IgD-negative memory B cell (primary cell): Measurements from ENCODE around the gene CUBN. TPM values are rescaled to one million over a fixed set of nuclear protein-coding genes. Genes with fewer than 3 reads are reported as not detected.
A peak's percentile ranks its signal among the peaks of the same experiment; 100 is the strongest.
"Not testable (repeated sequence)": the region's sequence is repeated elsewhere in the genome, so short reads cannot be mapped to it uniquely, and the experiment has no call there.

Experiments used
- H3K27ac Mint-ChIP-seq, 3 donors: one replicate each; pipeline ENCODE4 v1.8.0; 2020 to 2022; ENCODE audit warnings: mild to moderate bottlenecking in 3 of 3, mixed read lengths in 3 of 3, moderate library complexity in 1 of 3
- H3K27me3 Mint-ChIP-seq: one replicate; pipeline ENCODE4 v1.8.0; 2021; ENCODE audit warnings: mixed read lengths
- H3K36me3 Mint-ChIP-seq: one replicate; pipeline ENCODE4 v1.8.0; 2020; ENCODE audit warnings: mild to moderate bottlenecking, mixed read lengths
- H3K4me1 Mint-ChIP-seq, 3 donors: one replicate each; pipeline ENCODE4 v1.8.0; 2020 to 2022; ENCODE audit warnings: mixed read lengths in 3 of 3, mild to moderate bottlenecking in 1 of 3
- H3K4me3 Mint-ChIP-seq, 4 donors: one replicate each; pipeline ENCODE4 v1.8.0; 2020 to 2022; ENCODE audit warnings: mild to moderate bottlenecking in 4 of 4, mixed read lengths in 4 of 4, moderate library complexity in 3 of 4
- H3K9me3 Mint-ChIP-seq, 3 donors: one replicate each; pipeline ENCODE4 v1.8.0; 2020 to 2021; ENCODE audit warnings: mixed read lengths in 3 of 3, mild to moderate bottlenecking in 1 of 3
- polyA plus RNA-seq: library from polyadenylated mRNA; unstranded; fragments of 300-500 nt; fragmentation: Illumina TruSeq; gene quantifications from one replicate; pipeline ENCODE4 v1.2.3, GENCODE V29; 2021

Gene CUBN
- polyA plus RNA-seq, 1 donor from 2014 or later = not detected

- Mint-ChIP-seq H3K9me3 (peaks cover 0 to 2% (median 0%) of the 10 kb centered on the region in 3 donors), H3K27ac (no peak overlapping the region), H3K36me3 (peaks cover 2% of the 10 kb centered on the region), H3K4me1 (no peaks in the 10 kb centered on the region), H3K4me3 (no peak overlapping the region), H3K27me3 (no peaks in the 10 kb centered on the region)
Measured at GRCh38 chr10:16843252-16843870, 286.2 kb downstream of the CUBN start.

DNA sequence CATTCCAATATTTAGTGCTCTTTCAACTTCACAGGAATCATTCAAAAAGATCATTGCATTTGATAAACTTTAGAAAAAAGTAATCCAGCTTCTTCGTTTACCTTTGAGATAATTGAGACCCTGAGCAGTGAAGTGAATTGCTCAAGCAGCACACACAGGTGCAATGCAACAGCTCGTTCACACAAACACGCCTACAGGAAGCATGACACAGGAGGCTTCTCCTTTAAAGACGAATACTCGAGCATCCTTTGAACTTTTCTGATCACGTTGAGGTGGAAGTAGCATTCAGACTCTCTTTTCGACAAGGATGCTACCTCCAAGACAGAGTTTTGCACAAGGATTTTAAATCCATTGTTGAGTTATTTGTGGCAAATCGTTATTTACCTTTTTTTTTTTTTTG lies 294.4 kb downstream of the CUBN start:
- Mint-ChIP-seq H3K27ac (peak overlapping the region in 1 of 3 donors; percentile 83), H3K9me3 (peaks cover 0 to 2% (median 0%) of the 10 kb centered on the region in 3 donors), H3K4me3 (peak overlapping the region in 1 of 4 donors; percentile 74), H3K4me1 (no peaks in the 10 kb centered on the region), H3K36me3 (peaks cover under 1% of the 10 kb centered on the region), H3K27me3 (peaks cover 4% of the 10 kb centered on the region)

DNA sequence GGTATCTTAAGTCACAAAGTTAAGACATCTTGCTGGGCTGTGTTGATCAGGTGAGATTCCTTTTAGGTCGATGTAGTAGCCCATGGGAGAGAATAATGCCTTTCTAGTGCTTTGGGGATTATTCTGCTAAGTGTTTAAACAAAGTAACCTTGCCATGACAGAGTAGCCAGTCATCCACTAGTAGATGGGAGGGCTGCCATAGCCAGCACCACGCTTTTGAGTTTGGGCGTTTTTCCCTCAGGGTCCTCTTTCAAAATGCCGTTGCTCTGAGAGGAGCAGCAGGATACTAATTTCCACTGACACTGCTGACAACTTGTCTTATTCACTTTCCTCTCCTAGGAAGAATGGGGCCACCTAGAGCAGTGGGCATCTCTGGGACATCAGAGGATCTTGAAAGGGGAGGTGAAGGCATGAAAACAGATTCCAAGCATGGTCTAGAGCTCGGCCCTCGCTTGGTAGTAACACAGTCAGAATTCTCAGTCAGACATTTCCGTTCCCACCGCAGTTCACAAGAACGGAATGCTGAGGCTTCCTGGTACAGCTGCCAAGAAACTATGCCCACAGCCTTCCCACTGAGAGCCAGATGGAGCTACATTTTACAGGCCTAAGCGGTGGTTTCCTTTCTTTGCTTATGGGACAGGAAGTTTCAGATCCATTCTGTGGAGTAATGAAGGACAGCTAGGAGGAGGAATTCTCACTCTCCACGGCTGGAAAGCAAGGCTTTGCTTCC lies 297.1 kb downstream of the CUBN start:
- Mint-ChIP-seq H3K27ac (no peak overlapping the region), H3K4me1 (peaks cover 0 to 4% (median 3%) of the 10 kb centered on the region in 3 donors), H3K9me3 (no peaks in the 10 kb centered on the region), H3K36me3 (no peaks in the 10 kb centered on the region), H3K27me3 (peaks cover 7% of the 10 kb centered on the region), H3K4me3 (no peak overlapping the region)

DNA sequence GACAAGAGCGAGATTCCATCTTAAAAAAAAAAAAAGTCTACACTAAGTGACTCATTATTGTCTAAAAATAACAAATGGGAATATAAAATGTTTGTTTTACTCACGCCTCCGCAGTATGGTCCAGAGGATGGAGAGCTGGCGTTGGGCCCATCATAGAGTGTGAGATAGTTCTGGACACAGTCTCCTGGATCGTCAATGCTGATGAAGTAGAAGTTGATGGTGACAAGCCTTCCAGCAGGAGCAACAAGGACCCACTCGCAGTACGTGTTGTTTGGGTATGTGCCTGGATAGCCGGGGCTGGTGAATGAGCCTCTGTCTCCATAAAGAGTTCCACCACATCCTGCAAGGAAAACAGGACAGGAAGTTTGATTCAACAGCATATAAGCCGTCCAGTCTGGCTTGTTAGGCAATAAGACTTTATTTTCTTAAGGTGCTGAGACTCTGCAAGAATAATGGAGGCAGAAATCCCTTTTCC lies 300.9 kb downstream of the CUBN start:
- H3K4me1 Mint-ChIP-seq = peaks cover 0 to 4% (median 3%) of the 10 kb centered on the region in 3 donors
- H3K36me3 Mint-ChIP-seq = no peaks in the 10 kb centered on the region
- H3K9me3 Mint-ChIP-seq = peaks cover 0 to 2% (median 0%) of the 10 kb centered on the region in 3 donors
- no peak overlapping the region for H3K4me3 Mint-ChIP-seq
- H3K27me3 Mint-ChIP-seq = peaks cover 7% of the 10 kb centered on the region
- H3K27ac Mint-ChIP-seq = no peak overlapping the region

DNA sequence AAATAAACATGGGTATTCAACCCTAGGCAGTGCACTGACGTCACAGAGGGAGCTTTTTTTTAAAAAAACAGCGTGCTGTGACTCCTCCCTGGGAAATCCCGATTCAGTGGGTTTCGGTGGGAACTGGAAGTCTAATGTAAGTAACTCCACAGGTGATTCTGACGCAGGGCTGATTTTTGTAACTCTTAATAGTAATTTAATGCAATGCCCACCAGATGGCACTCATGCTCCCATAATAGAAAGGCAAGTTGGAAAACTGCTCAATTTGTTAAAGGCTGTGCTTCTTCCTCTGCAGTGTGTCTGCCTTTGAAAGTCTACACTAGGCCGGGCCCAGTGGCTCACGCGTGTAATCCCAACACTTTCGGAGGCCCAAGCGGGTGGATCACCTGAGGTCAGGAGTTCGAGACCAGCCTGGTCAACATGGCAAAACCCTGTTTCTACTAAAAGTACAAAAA lies 301.5 kb downstream of the CUBN start:
- no peaks in the 10 kb centered on the region for H3K36me3 Mint-ChIP-seq
- H3K27ac Mint-ChIP-seq = no peak overlapping the region
- no peak overlapping the region for H3K4me3 Mint-ChIP-seq
- peaks cover 7% of the 10 kb centered on the region for H3K27me3 Mint-ChIP-seq
- peaks cover 0 to 4% (median 3%) of the 10 kb centered on the region in 3 donors for H3K4me1 Mint-ChIP-seq
- peaks cover 3 to 5% (median 4%) of the 10 kb centered on the region in 3 donors for H3K9me3 Mint-ChIP-seq

DNA sequence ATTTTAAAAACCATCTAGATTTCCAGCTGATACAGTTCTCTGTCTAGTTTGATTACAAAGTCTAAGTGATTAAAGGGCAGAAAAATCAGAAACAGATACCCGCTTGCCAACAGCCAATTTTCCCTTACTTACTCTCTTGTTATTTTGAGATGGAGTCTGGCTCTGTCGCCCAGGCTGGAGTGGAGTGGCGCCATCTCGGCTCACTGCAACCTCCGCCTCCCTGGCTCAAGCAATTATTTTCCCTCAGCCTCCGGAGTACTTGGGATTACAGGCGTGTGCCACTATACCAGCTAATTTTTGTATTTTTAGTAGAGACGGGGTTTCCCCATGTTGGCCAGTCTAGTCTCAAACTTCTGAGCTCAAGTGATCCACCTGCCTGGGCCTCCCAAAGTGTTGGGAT lies 302.1 kb downstream of the CUBN start:
- H3K36me3 Mint-ChIP-seq, H3K9me3 Mint-ChIP-seq, H3K27me3 Mint-ChIP-seq, H3K4me1 Mint-ChIP-seq, H3K27ac Mint-ChIP-seq: not testable (repeated sequence)
- peak overlapping the region in 1 of 4 donors; percentile 3 for H3K4me3 Mint-ChIP-seq

GRCh38 chr10:16822726-16823360 lies 306.8 kb downstream of the CUBN start:
- H3K9me3 Mint-ChIP-seq = peaks cover 7 to 19% (median 14%) of the 10 kb centered on the region in 3 donors
- no peak overlapping the region for H3K4me3 Mint-ChIP-seq
- H3K27me3 Mint-ChIP-seq = no peaks in the 10 kb centered on the region

DNA sequence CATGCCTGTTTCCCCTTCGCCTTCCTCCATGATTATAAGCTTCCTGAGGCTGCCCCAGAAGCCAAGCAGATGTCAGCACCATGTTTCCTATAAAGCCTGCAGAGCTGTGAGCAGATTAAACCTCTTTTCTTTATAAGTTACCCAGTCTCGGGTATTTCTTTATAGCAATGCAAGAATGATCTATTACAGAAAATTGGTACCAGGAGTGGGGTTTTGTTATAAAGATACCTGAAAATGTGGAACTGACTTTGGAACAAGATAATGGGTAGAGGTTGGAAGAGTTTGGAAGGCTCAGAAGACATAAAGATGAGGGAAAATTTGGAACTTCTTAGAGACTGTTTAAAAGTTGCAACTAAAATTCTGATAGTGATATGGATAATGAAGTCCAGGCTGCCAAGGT lies 307.6 kb downstream of the CUBN start:
- Mint-ChIP-seq H3K4me3 (no peak overlapping the region), H3K27me3 (no peaks in the 10 kb centered on the region), H3K9me3 (peaks cover 7 to 19% (median 14%) of the 10 kb centered on the region in 3 donors), H3K4me1 (peaks cover 4 to 6% (median 5%) of the 10 kb centered on the region in 3 donors), H3K27ac (no peak overlapping the region), H3K36me3 (peaks cover 5% of the 10 kb centered on the region)

More at GRCh38 chr10:16822726-16823360, 306.8 kb downstream of the CUBN start:
- H3K4me1 Mint-ChIP-seq = peaks cover 0 to 4% (median 3%) of the 10 kb centered on the region in 3 donors
- peak overlapping the region in 1 of 3 donors; percentile 39 for H3K27ac Mint-ChIP-seq
- H3K36me3 Mint-ChIP-seq = peaks cover 5% of the 10 kb centered on the region

DNA sequence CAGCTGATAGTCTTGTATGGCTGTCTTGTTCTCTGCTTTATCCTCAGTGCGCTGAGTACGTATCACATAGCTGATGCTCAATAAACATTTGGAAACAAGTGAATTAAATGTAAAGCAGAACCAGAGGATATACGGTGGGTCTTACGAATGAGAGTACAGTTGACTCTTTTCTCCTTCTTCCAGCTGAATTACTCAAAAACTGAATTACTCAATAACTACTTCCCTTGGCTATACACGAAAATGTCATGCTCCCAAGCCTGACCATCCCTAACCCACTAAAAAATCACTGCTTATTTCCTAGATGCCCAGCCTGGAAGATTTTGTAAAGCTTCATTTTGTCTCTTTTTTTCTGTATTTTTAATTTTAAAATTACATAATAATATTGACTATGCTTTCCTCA lies 309.2 kb downstream of the CUBN start:
- H3K27ac Mint-ChIP-seq = no peak overlapping the region
- peaks cover 8% of the 10 kb centered on the region for H3K36me3 Mint-ChIP-seq
- peak overlapping the region in 1 of 4 donors; percentile 86 for H3K4me3 Mint-ChIP-seq
- peaks cover 7 to 19% (median 14%) of the 10 kb centered on the region in 3 donors for H3K9me3 Mint-ChIP-seq
- peaks cover 13 to 15% (median 13%) of the 10 kb centered on the region in 3 donors for H3K4me1 Mint-ChIP-seq
- no peaks in the 10 kb centered on the region for H3K27me3 Mint-ChIP-seq

- peaks cover 7 to 19% (median 12%) of the 10 kb centered on the region in 3 donors for H3K9me3 Mint-ChIP-seq
- peaks cover 8% of the 10 kb centered on the region for H3K36me3 Mint-ChIP-seq
- no peaks in the 10 kb centered on the region for H3K27me3 Mint-ChIP-seq
- H3K27ac Mint-ChIP-seq = no peak overlapping the region
- peak overlapping the region in 1 of 4 donors; percentile 86 for H3K4me3 Mint-ChIP-seq
- H3K4me1 Mint-ChIP-seq = peaks cover 17% of the 10 kb centered on the region in 3 donors
Measured at GRCh38 chr10:16820018-16820417, 309.6 kb downstream of the CUBN start.

- no peaks in the 10 kb centered on the region for H3K27me3 Mint-ChIP-seq
- H3K36me3 Mint-ChIP-seq = peaks cover 8% of the 10 kb centered on the region
- peak overlapping the region in 1 of 3 donors; percentile 34 for H3K27ac Mint-ChIP-seq
- H3K4me3 Mint-ChIP-seq = peak overlapping the region in 1 of 4 donors; percentile 86
- peaks cover 17 to 21% (median 20%) of the 10 kb centered on the region in 3 donors for H3K4me1 Mint-ChIP-seq
- H3K9me3 Mint-ChIP-seq = peaks cover 7 to 19% (median 12%) of the 10 kb centered on the region in 3 donors
Measured at GRCh38 chr10:16819436-16819835, 310.2 kb downstream of the CUBN start.

DNA sequence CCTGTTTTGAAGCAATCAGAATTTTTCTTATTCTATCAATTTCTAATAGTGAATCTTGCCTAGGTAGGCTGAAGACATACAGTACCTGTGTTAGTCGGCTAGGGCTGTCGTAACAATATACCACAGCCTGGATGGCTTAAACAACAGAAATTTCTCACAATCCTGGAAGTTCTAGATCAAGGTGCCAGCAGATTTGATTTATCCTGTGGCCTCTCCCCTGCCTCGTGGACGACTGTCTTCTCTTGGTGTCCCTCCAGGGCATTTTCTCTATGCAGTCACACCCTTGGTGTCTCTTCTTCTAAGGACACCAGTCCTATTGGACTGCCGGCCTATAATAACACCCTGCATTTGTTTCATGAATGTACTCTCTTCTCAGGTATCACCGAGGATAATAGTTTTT lies 310.6 kb downstream of the CUBN start:
- Mint-ChIP-seq H3K27me3 (no peaks in the 10 kb centered on the region), H3K4me3 (peak overlapping the region in 2 of 4 donors; percentile 4 to 86), H3K27ac (peak overlapping the region in 1 of 3 donors; percentile 34), H3K36me3 (peaks cover 8% of the 10 kb centered on the region), H3K9me3 (peaks cover 7 to 19% (median 12%) of the 10 kb centered on the region in 3 donors), H3K4me1 (peaks cover 17 to 21% (median 20%) of the 10 kb centered on the region in 3 donors)

- Mint-ChIP-seq H3K4me1 (peaks cover 20 to 24% (median 22%) of the 10 kb centered on the region in 3 donors), H3K9me3 (peaks cover 4 to 11% (median 7%) of the 10 kb centered on the region in 3 donors), H3K4me3 (peak within 1 kb of the TSS; percentile 86 to 99 (median 94)), H3K27me3 (no peaks in the 10 kb centered on the region), H3K27ac (peak within 1 kb of the TSS; percentile 73 to 98 (median 96)), H3K36me3 (peaks cover 6% of the 10 kb centered on the region)
Measured at GRCh38 chr10:16817125-16818019, 312.2 kb downstream of the CUBN start, which contains the start of gene RSU1. Gene RSU1, minus strand, starts transcription at chr10:16817424. Its CDS starts 343 bp downstream, at chr10:16817081.

DNA sequence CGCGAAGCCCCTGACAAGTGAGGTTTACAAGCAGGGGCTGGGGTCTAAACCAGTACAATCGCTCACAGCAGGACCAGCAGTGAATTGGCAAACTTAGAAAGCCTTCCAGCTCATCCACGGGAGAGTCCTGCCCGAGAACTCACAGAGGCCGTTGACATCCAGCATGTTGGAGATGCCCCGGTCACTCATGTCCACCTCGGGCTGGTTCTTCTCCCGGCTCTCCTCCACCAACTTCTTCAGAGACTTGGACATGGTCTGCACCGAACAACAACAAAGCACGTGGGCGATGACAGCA lies 312.8 kb downstream of the CUBN start:
- H3K27me3 Mint-ChIP-seq = no peaks in the 10 kb centered on the region
- H3K9me3 Mint-ChIP-seq = peaks cover 0 to 5% (median under 1%) of the 10 kb centered on the region in 3 donors
- H3K27ac Mint-ChIP-seq = peak overlapping the region; percentile 73 to 98 (median 96)
- peaks cover 4% of the 10 kb centered on the region for H3K36me3 Mint-ChIP-seq
- H3K4me1 Mint-ChIP-seq = peaks cover 22 to 25% (median 24%) of the 10 kb centered on the region in 3 donors
- peak overlapping the region; percentile 86 to 99 (median 94) for H3K4me3 Mint-ChIP-seq
